SK-N-SH (cell line): Measurements from ENCODE around the gene ABHD8. TPM values are rescaled to one million over a fixed set of nuclear protein-coding genes. Genes with fewer than 3 reads are reported as not detected.

ENCODE experiments used
- CTCF ChIA-PET: fragments of 300-600, 350-600 bp; formaldehyde crosslinking; extraction: SDS; loops from one replicate; lab custom pipeline; 2021; lab: Yijun Ruan, JAX
- POLR2A ChIA-PET: fragments of 350-600 bp; sonication (Branson Sonifier 250); formaldehyde crosslinking; extraction: SDS; loops from one replicate; lab custom pipeline; 2020; ENCODE audit warnings: antibody characterized with exemption, inconsistent platforms; lab: Yijun Ruan, JAX
- DNase-seq: peaks from one replicate; pipeline ENCODE4 v3.0.0; 2012
- H2AFZ ChIP-seq: fragments of 200-600 bp; sonication (generic); 2 replicates; pipeline ENCODE4 v1.8.1; 2016; ENCODE audit warnings: antibody characterized with exemption, mild to moderate bottlenecking, low read depth
- H3F3A ChIP-seq: fragments of 200-600 bp; sonication (generic); replicated peaks from 2 replicates; pipeline ENCODE3; 2016; ENCODE audit warnings: antibody characterized with exemption, mild to moderate bottlenecking; ENCODE audit not compliant: insufficient read depth
- H3K27ac ChIP-seq, 2 experiments: fragments of 200-500 bp in 1 of 2; fragments of 200-600 bp in 1 of 2; sonication (Bioruptor generic) in 1 of 2; sonication (generic), shearing (Covaris generic) in 1 of 2; 2 replicates each; pipeline versions ENCODE4 v1.5.1 to v1.6.1; 2014 to 2016; ENCODE audit warnings: low read depth in 2 of 2, inconsistent platforms in 1 of 2, low read length in 1 of 2, mild to moderate bottlenecking in 1 of 2, mixed read lengths in 1 of 2
- H3K27me3 ChIP-seq: fragments of 200-600 bp; sonication (generic), shearing (Covaris generic); 2 replicates; pipeline ENCODE4 v1.6.1; 2016; ENCODE audit warnings: mixed run types; ENCODE audit not compliant: insufficient read depth
- H3K36me3 ChIP-seq, 2 experiments: fragments of 200-500 bp in 1 of 2; fragments of 200-600 bp in 1 of 2; sonication (Bioruptor generic) in 1 of 2; sonication (generic) in 1 of 2; replicated peaks in 1 of 2; 2 replicates each; pipeline versions ENCODE3 to v1.5.1; 2014 to 2016; ENCODE audit warnings: low read length in 1 of 2, mild to moderate bottlenecking in 1 of 2; ENCODE audit not compliant: insufficient read depth in 2 of 2, control insufficient read depth in 1 of 2
- H3K4me1 ChIP-seq, 2 experiments: fragments of 200-500 bp in 1 of 2; fragments of 200-600 bp in 1 of 2; sonication (Bioruptor generic) in 1 of 2; sonication (generic), shearing (Covaris generic) in 1 of 2; 2 replicates each; pipeline versions ENCODE4 v1.5.1 to v1.6.1; 2014 to 2016; ENCODE audit warnings: low read depth in 1 of 2, low read length in 1 of 2, mixed run types in 1 of 2; ENCODE audit not compliant: insufficient read depth in 2 of 2, control insufficient read depth in 1 of 2
- H3K4me2 ChIP-seq: fragments of 200-600 bp; sonication (generic), shearing (Covaris generic); 2 replicates; pipeline ENCODE4 v1.6.1; 2017; ENCODE audit warnings: mixed run types
- H3K4me3 ChIP-seq, 2 experiments: fragments of 200-500 bp in 1 of 2; fragments of 200-600 bp in 1 of 2; sonication (Bioruptor generic) in 1 of 2; sonication (generic), shearing (Covaris generic) in 1 of 2; 2 replicates each; pipeline versions ENCODE4 v1.5.1 to v1.8.1; 2014 to 2016; ENCODE audit warnings: low read depth in 2 of 2, inconsistent platforms in 1 of 2, low read length in 1 of 2, mild to moderate bottlenecking in 1 of 2, mixed read lengths in 1 of 2, moderate library complexity in 1 of 2
- H3K79me2 ChIP-seq: fragments of 200-600 bp; sonication (generic); 2 replicates; pipeline ENCODE4 v1.8.1; 2017; ENCODE audit warnings: mild to moderate bottlenecking; ENCODE audit not compliant: insufficient read depth
- H3K9ac ChIP-seq: fragments of 200-600 bp; sonication (generic); 2 replicates; pipeline ENCODE4 v1.6.1; 2017; ENCODE audit warnings: mixed run types
- H3K9me2 ChIP-seq: fragments of 200-600 bp; sonication (generic); 2 replicates; pipeline ENCODE4 v1.6.1; 2017; ENCODE audit warnings: mixed run types
- H3K9me3 ChIP-seq: fragments of 200-600 bp; sonication (generic); 2 replicates; pipeline ENCODE4 v1.6.1; 2017; ENCODE audit warnings: mixed run types, mild to moderate bottlenecking, moderate library complexity
- H4K20me1 ChIP-seq: fragments of 200-600 bp; sonication (generic); 2 replicates; pipeline ENCODE4 v1.6.1; 2017; ENCODE audit warnings: mild to moderate bottlenecking, mixed run types; ENCODE audit not compliant: insufficient read depth
- ELF1 ChIP-seq: IDR thresholded peaks from 2 replicates; pipeline ENCODE4 v1.4.0; 2012
- EP300 ChIP-seq, 2 experiments: IDR thresholded peaks; 2 replicates each; pipeline versions ENCODE4 v1.4.0 to v1.6.1; 2012; ENCODE audit warnings: borderline replicate concordance in 1 of 2, low read depth in 1 of 2, low read length in 1 of 2
- EZH2phosphoT487 ChIP-seq: fragments of 200-600 bp; sonication (generic); IDR thresholded peaks from 2 replicates; pipeline ENCODE4 v1.6.1; 2017; ENCODE audit warnings: low read depth, mixed run types, mild to moderate bottlenecking, antibody characterized with exemption, moderate library complexity, borderline replicate concordance
- FOSL2 ChIP-seq: IDR thresholded peaks from 2 replicates; pipeline ENCODE4 v1.4.0; 2012; ENCODE audit warnings: low read depth, mild to moderate bottlenecking, moderate library complexity, borderline replicate concordance
- FOXJ3 ChIP-seq: sonication (generic); formaldehyde crosslinking; IDR thresholded peaks from 2 replicates; pipeline ENCODE4 v1.5.1; 2020; ENCODE audit warnings: mild to moderate bottlenecking, missing genetic modification reagents
- GABPA ChIP-seq: IDR thresholded peaks from 2 replicates; pipeline ENCODE4 v1.4.0; 2012; ENCODE audit warnings: low read depth, mild to moderate bottlenecking
- IRF3 ChIP-seq: fragments of 150-350 bp; IDR thresholded peaks from 2 replicates; pipeline ENCODE4 v1.6.1; 2016; ENCODE audit warnings: mild to moderate bottlenecking, low read depth, low read length
- JUND ChIP-seq: IDR thresholded peaks from 2 replicates; pipeline ENCODE4 v1.4.0; 2012
- MEF2A ChIP-seq: IDR thresholded peaks from 2 replicates; pipeline ENCODE4 v1.4.0; 2012; ENCODE audit warnings: low read depth, borderline replicate concordance
- MXI1 ChIP-seq: IDR thresholded peaks from 2 replicates; pipeline ENCODE4 v1.6.1; 2012; ENCODE audit warnings: mild to moderate bottlenecking, low read depth, low read length, improper control_type of control experiment
- NRF1 ChIP-seq: IDR thresholded peaks from 2 replicates; pipeline ENCODE4 v1.6.1; 2012; ENCODE audit warnings: low read depth, mild to moderate bottlenecking, low read length
- POLR2AphosphoS5 ChIP-seq: IDR thresholded peaks from 2 replicates; pipeline ENCODE4 v1.6.1; 2012; ENCODE audit warnings: low read depth, low read length
- RXRA ChIP-seq: IDR thresholded peaks from 2 replicates; pipeline ENCODE4 v1.4.0; 2012; ENCODE audit warnings: low read depth, mild to moderate bottlenecking, borderline replicate concordance
- SIN3A ChIP-seq: IDR thresholded peaks from 2 replicates; pipeline ENCODE4 v1.6.1; 2012; ENCODE audit warnings: low read depth, mild to moderate bottlenecking, low read length, moderate library complexity, borderline replicate concordance
- SMC3 ChIP-seq: IDR thresholded peaks from 2 replicates; pipeline ENCODE4 v1.6.1; 2012; ENCODE audit warnings: low read depth, low read length, improper control_type of control experiment
- YY1 ChIP-seq: IDR thresholded peaks from 2 replicates; pipeline ENCODE4 v1.4.0; 2012; ENCODE audit warnings: low read depth, mild to moderate bottlenecking
- WGBS: methylation state at CpG from one replicate; pipeline ENCODE4 v1.1.6; 2017; ENCODE audit warnings: low lambda C conversion rate; 5-methylcytosine and 5-hydroxymethylcytosine counted together
- polyA plus RNA-seq, 3 experiments: library from polyadenylated mRNA; depleted of rRNA; stranded (reverse); fragments of >200 nt; gene quantifications; 2 replicates each; pipeline ENCODE4 v1.2.3, GENCODE V29; 2012
- TF ChIP-seq, protein P1 (sequence below): IDR thresholded peaks from 2 replicates; pipeline ENCODE4 v1.4.0; 2012; ENCODE audit warnings: low read depth, borderline replicate concordance
- TF ChIP-seq, protein P2 (sequence below): IDR thresholded peaks from 2 replicates; pipeline ENCODE4 v1.6.1; 2012; ENCODE audit warnings: mild to moderate bottlenecking, low read depth, low read length, moderate library complexity

Gene ABHD8
- polyA plus RNA-seq, 1 of the 3 experiments (the other 2 are of a cell fraction), result 11.1 TPM

GRCh38 chr19:17259934-17260333, 43.3 kb downstream of the ABHD8 start:
- Histone ChIP-seq H3K9me3 (peaks cover 9% of the 10 kb centered on the region; the same call in 1 of the 2 replicates), H2AFZ (no peak overlapping the region), H3K27me3 (no peaks in the 10 kb centered on the region), H3K4me3 (no peak overlapping the region), H3K9ac (no peak overlapping the region), H3K4me1 (no peaks in the 10 kb centered on the region), H3K9me2 (no peaks in the 10 kb centered on the region), H3K27ac (no peak overlapping the region), H3F3A (no peaks in the 10 kb centered on the region), H3K4me2 (no peak overlapping the region), H4K20me1 (no peaks in the 10 kb centered on the region), H3K36me3 (no peaks in the 10 kb centered on the region), H3K79me2 (no peaks in the 10 kb centered on the region)
- DNase-seq, result no peak
- POLR2A ChIA-PET, result interaction anchor here (1.8 to 2.2 kb wide), 2 partner anchors 34 to 45 kb away, joined by 4 read pairs; partner anchors contain the start of genes OCEL1 and USE1
- no peak for TF ChIP-seq JUND
- no peak for TF ChIP-seq EP300 (IDR thresholded peaks at IDR 0.05; ENCODE audit: borderline replicate concordance in 1 of 2, low read depth in 1 of 2, low read length in 1 of 2)
- TF ChIP-seq RXRA, result no peak
- TF ChIP-seq FOSL2, result no peak
- TF ChIP-seq, protein P1, sequence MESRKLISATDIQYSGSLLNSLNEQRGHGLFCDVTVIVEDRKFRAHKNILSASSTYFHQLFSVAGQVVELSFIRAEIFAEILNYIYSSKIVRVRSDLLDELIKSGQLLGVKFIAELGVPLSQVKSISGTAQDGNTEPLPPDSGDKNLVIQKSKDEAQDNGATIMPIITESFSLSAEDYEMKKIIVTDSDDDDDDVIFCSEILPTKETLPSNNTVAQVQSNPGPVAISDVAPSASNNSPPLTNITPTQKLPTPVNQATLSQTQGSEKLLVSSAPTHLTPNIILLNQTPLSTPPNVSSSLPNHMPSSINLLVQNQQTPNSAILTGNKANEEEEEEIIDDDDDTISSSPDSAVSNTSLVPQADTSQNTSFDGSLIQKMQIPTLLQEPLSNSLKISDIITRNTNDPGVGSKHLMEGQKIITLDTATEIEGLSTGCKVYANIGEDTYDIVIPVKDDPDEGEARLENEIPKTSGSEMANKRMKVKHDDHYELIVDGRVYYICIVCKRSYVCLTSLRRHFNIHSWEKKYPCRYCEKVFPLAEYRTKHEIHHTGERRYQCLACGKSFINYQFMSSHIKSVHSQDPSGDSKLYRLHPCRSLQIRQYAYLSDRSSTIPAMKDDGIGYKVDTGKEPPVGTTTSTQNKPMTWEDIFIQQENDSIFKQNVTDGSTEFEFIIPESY, result no peak
- no peak for TF ChIP-seq GABPA
- no peak for TF ChIP-seq IRF3
- TF ChIP-seq ELF1, result no peak
- TF ChIP-seq YY1, result no peak
- no peak for TF ChIP-seq NRF1
- no peak for TF ChIP-seq EZH2phosphoT487
- 20% methylated on average over 1 of the region's 1 CpG for WGBS
- CTCF ChIA-PET, result interaction anchor here (0.6 to 1.8 kb wide), 10 partner anchors 8 to 195 kb away, joined by 3 to 14 read pairs (median 4); partner anchors contain the start of genes ANKLE1 and USE1

- no peak for DNase-seq
- H3K4me1 ChIP-seq, result no peaks in the 10 kb centered on the region
- TF ChIP-seq MXI1 (no peak), FOXJ3 (no peak), JUND (no peak), MEF2A (no peak), IRF3 (no peak), ELF1 (no peak), SMC3 (no peak), SIN3A (no peak), POLR2AphosphoS5 (no peak), GABPA (no peak), EZH2phosphoT487 (no peak), EP300 (IDR thresholded peaks at IDR 0.05; ENCODE audit: borderline replicate concordance in 1 of 2, low read depth in 1 of 2, low read length in 1 of 2) (no peak)
- TF ChIP-seq, protein P2, sequence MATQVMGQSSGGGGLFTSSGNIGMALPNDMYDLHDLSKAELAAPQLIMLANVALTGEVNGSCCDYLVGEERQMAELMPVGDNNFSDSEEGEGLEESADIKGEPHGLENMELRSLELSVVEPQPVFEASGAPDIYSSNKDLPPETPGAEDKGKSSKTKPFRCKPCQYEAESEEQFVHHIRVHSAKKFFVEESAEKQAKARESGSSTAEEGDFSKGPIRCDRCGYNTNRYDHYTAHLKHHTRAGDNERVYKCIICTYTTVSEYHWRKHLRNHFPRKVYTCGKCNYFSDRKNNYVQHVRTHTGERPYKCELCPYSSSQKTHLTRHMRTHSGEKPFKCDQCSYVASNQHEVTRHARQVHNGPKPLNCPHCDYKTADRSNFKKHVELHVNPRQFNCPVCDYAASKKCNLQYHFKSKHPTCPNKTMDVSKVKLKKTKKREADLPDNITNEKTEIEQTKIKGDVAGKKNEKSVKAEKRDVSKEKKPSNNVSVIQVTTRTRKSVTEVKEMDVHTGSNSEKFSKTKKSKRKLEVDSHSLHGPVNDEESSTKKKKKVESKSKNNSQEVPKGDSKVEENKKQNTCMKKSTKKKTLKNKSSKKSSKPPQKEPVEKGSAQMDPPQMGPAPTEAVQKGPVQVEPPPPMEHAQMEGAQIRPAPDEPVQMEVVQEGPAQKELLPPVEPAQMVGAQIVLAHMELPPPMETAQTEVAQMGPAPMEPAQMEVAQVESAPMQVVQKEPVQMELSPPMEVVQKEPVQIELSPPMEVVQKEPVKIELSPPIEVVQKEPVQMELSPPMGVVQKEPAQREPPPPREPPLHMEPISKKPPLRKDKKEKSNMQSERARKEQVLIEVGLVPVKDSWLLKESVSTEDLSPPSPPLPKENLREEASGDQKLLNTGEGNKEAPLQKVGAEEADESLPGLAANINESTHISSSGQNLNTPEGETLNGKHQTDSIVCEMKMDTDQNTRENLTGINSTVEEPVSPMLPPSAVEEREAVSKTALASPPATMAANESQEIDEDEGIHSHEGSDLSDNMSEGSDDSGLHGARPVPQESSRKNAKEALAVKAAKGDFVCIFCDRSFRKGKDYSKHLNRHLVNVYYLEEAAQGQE, result no peak
- no peaks in the 10 kb centered on the region for H3K36me3 ChIP-seq
- no peak overlapping the region for H3K4me2 ChIP-seq
- peaks cover 9% of the 10 kb centered on the region; the same call in 1 of the 2 replicates for H3K9me3 ChIP-seq
- ChIA-PET POLR2A (interaction anchor here (1.2 to 2.2 kb wide), 3 partner anchors 33 to 44 kb away, joined by 3 to 4 read pairs (median 4); partner anchors contain the start of genes OCEL1 and USE1), CTCF (interaction anchor here (1.2 to 1.7 kb wide), 6 partner anchors 8 to 196 kb away, joined by 3 to 11 read pairs (median 4); partner anchors contain the start of gene ANKLE1)
- no peaks in the 10 kb centered on the region for H3K79me2 ChIP-seq
- no peak overlapping the region for H3K9ac ChIP-seq
- no peaks in the 10 kb centered on the region for H3K27me3 ChIP-seq
- no peaks in the 10 kb centered on the region for H3K9me2 ChIP-seq
- no peaks in the 10 kb centered on the region for H3F3A ChIP-seq
- no peak overlapping the region for H3K4me3 ChIP-seq
- 41% methylated on average over 6 of the region's 9 CpGs for WGBS
- no peak overlapping the region for H2AFZ ChIP-seq
- no peaks in the 10 kb centered on the region for H4K20me1 ChIP-seq
- H3K27ac ChIP-seq, result no peak overlapping the region
These were observed 44.0 kb downstream of the ABHD8 start for GRCh38 chr19:17259118-17259780.
